Measurements from ENCODE around the gene ACTBL2.
"Not testable (repeated sequence)": the region's sequence is repeated elsewhere in the genome, so short reads cannot be mapped to it uniquely, and the experiment has no call there.

Gene ACTBL2

DNA sequence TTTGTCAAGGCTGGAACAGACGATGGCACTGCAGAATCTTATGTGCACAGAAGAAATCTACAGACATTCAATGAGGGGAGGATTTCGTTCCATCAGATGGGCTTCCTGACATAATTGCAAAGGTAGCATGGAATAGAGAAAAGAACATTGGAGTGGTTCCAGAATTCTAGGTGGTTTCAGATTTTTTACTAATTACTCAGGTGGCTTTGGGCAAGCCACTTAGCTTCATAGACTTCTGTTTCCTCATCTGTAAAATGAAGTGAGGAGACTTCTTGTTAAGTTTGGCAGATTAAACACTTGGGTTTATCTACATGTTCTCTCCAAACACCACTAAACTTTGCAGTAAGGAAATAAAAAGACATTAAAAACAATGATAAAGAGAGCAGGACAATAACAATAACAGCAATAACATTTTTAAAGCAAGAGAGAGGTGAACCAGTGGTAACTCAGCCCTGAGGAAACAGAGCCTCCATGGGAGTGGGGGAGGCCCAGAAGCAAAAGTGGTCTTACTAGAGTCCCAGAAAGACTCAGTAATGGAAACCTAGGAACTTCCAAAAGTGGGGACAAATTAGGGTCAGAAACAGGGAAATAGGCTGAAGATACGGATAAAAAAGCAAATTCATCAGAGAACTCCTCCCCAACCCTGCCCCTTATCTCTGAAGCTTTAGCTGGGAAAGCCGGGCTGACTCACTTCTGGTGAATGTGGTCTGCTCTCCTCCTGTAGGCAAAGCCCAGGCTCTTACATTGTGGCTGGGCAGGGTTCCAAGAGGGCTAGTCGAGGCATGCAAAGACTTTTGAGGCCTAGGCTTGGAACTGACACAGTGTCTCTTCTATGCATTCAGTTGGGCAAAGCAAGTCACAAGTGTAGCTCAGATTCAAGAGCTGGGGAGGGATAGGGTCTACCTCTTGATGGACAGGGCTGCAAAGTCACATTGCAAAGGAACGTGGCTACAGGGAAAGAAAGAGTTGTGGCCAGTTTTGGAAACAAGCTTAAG is 11.8 kb upstream of the ACTBL2 start:
- DNase-seq, result peak; percentile 22

DNA sequence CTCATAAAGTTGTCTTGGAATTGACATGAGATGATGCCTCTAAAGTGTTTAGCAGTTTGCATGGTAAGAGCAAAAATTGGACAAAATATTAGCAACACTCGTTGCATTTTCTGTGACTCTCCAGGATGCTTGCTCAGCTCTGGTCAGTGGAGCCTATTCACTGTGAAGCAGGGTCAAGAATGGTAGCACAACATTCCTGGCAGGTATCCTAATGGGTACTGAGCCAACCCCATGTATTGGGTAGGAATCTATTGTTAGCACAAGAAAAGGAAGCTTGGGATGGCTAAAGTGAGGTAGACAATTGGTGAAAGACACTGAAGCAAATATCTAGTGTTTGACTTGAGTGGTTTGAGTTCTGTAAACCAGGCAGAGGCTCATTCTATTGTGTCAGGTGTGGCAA is 10.4 kb upstream of the ACTBL2 start:
- no peak for DNase-seq

DNA sequence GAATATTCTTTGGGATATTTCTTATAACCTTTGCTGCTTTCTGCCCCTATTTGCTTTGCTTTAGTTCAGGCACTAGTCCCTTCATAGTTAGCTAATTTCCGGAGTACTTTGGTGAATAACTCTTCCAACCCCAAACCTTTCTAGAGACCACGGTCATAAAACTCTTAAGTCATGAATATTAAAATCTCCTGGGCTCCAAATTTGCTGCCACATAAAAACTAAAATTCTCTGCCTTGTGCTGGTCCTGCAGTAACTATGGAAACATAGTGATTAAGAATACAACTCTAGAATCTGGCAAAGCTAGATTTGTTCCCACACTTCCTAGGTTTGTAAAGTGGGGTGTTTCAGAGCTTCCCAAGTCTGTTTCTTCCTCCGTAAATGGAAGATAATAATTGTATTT is 10.0 kb upstream of the ACTBL2 start:
- no peak for DNase-seq

DNA sequence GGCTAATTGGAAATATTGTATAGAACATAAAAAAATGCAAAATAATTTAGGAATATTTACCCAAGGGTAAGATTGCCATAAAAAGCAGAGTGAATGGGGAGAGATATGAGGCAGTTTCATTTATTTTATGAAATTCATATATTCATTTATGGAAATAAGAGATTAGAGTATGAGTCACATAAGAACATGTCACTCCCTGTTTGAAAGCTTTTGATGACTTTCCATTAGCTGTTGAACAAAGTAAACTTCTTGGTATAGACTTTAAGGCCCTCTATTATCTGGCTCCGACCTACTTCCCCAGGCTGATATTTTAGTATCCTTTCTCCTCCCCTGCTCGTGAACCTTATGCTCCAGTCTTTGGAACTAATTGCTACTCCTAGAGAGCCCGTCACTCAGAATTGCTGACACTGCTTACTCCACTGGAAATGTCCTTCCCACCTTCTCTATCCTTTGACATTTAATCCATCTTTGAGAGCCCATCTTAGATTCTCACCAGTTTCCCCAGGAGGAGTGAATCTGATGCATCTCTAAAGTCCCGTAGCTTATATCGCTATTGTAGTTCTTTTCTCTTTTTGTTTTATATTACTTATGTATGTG is 8.9 kb upstream of the ACTBL2 start:
- DNase-seq, result no peak

DNA sequence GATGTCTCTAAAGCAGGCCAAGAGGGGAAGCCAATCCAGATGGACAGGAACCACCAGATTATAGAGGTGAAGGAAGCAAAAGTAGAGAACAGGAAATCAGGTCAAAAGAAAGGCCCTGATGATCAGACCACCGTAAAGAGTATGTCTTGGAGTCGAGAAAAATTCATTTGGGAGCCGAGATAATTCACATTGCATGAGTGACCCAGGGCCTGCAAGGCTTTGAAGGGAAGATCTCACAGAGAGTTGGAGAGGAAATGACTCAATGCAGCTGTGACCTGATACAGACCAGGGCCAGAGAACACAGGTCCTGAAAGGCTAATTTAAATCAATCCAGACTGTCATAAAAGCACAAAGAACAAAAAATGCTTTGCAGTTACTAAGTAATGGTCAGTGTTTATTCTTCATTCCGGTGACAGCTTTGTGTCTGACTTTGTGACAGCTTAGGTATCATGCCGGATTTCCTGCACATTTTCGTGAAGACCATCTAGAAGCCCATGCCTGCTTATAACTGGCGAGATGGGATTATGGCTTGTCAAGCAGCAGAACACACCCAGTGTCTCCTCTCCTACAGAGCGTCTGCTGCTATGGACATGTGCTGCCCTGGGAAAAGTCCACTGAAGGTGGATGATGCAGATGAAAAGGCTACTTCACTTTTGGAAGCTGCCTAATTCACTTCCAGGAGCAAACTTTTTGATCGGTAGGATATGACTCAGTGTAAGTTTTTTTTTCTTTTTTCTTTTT is 5.8 kb upstream of the ACTBL2 start:
- no peak for DNase-seq

DNA sequence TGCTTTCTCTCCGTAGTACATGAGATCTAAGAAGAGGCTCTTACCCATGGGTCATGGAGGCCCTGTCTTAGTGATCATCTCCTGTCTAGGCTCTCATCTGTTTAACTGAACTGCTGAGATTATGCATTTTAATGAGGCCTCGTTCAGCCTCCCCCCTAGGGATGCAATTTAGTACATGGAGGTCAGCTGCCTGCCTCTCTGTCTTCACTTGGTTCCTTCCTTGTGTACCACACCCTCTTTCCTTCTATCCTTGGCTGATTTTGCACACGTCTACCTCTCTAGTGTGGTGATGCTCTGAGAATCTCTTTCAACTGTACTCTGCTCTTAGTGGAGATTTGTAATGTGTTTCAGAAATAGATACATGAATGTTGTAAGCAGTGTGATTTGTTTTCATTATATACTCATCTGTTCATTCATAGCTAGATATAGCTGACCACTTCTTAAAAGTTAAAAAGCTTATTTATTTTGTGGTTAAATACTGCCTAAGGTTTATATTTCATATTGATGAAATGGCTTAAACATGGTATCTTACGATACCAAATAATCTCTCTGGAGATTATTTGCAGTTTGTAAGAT is 3.5 kb upstream of the ACTBL2 start:
- DNase-seq, result no peak

DNA sequence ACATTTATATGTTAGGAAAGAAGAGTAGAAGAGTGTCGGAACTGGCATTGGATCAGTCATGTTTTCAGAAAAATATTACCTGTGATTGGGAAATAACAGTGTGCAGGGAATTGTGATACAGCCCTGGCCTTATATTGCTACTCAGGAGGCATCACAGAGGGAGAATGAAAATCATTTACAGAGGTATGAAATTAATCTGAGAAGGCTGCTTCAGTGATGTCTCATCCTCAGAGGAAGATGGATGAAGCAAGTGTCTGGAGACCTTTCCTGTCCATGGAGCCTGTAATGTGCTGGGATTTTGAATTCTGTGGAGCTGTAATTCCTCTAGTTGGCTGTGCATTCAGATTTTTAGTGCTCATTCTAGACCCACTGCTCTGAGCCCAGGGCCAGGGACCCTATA is 3.8 kb downstream of the ACTBL2 start:
- DNase-seq, result no peak

DNA sequence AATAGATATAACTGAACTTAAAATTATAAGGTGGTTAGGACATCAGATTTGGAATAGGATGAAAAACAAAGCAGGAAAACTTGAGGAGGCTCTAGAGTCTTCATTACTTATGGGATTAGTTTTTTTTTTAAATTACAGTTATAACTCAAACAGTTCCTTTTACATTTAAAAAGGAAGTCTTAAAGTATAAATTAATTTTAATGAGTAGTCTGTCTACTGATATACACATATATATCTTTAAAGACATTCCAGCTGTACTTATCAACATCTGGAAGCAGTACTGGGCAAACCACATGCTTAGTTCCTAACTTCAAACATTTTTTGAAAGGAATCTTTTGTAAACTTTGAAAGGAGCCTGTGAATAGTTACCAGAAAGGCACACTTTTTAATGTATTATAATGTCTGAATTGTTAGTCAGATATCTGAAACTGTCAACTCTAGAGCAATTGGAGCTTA is 6.0 kb downstream of the ACTBL2 start:
- DNase-seq, result no peak

DNA sequence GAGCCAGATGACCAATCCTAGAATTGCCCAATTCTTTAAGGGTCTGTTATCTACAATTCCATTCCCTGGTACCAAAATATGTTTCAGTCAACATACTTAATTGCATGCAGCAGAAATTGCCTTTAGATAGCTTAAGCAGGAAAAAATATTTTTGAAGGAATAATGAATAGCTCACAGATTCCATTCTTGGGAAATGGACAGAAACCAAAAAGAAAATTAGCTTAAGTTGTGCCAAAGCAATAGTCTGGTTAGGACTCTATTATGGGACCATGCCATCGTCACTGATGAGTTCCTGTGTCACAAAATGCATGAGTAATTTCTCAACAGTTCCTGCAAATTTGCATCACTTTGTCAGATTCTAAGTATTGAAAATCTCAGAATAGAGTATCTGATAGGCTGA is 12.3 kb downstream of the ACTBL2 start:
- DNase-seq, result no peak

DNA sequence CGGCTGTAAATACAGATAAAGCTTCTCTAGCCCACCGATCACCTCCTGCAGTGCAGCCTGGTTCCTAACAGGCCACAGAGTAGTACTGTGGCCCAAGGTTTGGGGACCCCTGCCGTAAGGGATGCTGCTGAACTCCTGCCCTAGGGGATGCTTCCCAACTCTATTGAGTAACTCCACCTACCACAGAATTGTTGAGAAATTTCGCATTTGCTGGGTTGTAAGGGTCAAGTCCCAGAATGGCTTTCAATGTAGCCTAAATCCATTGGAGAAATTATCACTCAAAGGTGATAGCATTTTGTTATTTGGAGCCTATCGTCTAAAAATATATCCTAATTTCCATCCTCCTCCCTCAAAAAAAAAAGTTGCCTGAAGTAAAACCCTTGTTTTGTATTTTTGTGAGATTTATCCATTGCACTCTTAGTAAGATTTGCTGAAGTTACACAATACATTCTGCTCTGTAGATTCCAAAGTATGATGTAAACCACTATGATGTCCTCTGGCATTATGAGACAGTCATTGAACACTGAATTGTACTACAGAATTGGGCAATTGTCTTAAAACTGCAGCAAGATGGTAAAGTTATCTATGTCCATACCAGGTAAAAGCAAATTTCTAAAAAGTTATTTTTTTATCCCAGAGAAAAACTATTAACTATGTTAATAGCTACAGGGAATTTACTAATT is 14.0 kb downstream of the ACTBL2 start:
- no peak for DNase-seq

DNA sequence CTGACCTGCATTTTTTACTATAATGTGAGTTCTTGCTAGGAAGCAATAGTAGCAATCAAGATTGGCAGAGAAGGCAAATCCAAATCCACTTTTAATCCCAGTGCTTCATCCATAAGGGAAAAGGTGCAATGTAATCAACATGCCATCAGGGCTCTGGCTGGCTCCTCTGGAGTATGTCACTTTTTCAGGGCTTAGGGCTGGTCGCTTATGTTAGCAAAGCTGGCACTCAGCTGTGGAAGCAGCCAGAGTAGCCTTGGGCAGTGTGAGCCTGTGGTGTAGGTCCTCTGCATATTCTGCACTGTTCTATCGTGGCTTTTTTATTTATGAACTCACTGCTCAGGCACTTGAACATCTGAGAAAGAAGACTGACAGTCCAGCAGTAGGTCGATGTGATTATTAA is 16.1 kb downstream of the ACTBL2 start:
- no peak for DNase-seq

DNA sequence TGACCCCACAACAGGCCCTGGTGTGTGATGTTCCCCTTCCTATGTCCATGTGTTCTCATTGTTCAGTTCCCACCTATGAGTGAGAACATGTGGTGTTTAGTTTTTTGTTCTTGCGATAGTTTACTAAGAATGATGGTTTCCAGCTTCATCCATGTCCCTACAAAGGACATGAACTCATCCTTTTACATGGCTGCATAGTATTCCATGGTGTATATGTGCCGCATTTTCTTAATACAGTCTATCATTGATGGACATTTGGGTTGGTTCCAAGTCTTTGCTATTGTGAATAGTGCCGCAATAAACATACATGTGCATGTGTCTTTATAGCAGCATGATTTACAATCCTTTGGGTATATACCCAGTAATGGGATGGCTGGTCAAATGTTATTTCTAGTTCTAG is 22.6 kb downstream of the ACTBL2 start:
- not testable (repeated sequence) for DNase-seq

DNA sequence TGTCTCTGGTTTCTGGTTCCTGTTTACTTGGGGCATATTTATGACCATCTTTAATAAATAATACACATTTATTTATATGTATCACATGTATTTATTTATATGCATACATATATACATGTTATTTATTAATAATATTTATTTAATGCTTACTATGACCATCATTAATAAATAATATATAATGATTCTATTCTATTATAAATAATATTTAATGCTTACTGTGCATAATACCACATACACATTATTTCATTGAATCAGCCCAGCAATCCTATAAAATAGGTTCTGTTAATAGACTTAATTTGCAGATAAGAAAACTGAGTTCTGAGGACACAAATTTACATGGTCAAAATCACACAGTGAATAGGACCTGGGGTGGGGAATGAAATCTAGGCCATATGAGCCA is 24.2 kb downstream of the ACTBL2 start:
- no peak for DNase-seq

DNA sequence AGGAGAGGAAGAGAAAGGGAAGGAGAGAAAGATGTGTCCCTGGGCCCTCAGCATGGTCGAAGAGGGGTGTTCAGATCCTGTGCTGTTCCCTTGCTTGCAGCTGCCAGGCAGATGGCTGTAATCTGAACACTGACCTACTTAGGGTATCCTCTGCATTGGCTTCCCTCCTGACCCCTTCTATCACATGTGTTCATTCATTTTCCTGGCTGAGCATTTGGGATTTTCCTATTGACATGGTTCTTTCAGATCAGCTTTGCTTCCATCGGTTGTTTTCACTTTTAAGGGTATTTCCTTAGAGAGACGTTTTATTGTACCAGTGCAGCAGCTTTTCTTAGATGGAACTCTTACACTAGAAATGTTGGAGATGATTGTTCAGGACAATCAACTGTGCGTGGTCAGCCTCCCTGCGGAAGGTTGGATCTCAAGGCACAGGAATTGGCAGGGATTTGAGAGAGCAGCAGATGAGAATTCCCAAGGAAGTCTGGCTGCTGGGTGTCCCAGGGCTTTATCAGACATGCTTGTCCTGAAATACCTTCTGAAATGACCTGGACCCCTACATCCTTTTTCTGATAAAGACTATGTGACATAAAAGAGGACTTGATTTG is 26.0 kb downstream of the ACTBL2 start:
- DNase-seq, result no peak

DNA sequence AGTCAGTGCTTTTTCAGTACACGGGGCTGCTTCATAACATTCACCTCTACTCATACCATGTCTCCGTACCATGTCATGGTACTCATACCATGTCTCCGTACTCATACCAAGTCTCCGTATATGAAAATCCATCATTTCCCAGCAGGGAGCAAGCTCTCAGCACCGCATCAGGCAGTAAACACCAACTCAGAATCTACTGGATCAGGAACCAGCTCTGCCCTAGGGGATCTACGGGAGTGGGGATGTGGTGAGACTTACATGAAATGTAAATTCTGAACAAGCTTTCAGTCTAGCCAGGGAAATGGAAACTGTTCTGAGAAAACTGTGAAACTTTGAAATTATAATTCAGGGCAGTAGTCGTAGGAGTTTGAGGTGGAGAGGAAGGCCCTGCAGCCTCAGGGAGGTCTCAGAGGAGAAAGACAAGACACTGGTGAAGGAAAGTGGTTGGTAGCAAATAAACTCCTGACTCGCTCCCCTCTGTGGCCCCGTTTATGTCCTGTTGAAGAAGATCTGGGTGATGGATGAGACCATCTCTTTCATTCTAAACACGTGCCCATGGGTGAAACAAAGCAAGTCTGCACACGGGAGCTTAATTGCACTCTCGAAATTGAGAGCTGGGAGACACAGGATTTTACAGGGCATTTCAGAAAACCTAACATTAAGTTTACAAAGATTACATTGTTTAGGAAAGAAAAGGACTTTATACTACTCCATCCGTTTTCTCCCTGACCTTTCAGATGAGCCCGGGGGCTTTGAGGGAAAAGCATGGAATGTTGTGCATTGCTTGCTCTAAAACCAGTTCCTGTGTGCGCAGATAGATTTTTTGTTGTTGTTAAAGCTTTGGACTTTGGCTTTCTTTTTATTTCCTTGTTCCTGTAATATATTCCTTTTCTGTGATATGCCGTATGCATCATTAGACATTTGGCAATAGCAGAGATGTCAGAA is 26.8 kb downstream of the ACTBL2 start:
- no peak for DNase-seq

DNA sequence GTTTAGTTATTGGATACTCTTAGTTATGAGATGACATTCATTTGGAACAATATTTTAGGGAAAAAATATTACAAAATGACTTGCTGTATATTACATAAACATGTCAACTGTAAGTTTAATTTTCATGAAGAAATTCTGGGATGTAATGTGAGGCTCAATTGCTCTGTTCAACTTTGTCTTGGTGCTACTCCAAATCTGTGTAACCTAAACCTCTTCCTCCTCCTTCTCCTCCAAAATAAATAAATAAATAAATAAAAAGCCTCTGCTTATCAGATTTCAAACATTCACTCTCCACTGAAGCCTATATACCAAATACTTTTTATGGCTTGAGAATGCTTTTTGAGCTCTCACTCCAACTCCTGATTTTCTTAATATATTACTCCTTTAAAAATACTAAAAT is 27.7 kb downstream of the ACTBL2 start:
- DNase-seq, result no peak

DNA sequence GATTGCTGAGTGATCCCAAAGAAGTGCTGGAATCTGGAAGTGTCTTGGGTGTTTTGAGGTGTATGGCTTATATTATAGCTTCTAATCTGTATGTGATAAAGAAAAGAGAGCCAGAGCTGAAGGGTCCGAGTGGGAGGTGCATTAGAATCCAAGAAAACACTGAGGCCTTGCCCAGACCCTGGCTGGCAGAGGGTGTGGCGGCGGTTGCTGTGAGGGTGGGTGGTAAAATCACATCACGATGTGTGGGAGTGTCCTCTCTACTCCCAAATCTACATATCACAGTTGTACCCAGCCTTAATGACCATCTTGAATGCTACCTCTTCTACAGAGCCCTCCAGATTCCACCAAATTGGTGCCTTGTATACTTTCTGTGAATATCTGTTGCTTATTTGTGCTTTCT is 28.9 kb downstream of the ACTBL2 start:
- no peak for DNase-seq

DNA sequence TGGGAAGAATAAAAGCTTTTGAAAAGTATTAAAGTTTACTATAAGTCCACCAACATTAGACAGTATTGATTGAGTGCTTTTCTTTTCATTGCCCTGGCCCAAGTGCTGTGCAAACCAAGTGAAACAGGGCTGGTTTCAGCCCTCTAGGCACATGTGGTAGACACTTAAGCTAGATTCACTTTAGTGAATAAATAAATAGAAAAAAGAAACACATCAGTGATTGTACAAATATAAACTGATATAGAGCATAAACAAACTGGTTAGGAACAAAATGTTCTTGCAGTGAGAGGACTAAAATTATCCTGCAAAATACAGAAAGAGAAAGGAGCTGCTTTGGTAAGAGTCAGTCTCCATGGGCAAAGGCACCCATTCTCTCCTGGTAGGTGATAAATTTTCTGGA is 29.7 kb downstream of the ACTBL2 start:
- no peak for DNase-seq

DNA sequence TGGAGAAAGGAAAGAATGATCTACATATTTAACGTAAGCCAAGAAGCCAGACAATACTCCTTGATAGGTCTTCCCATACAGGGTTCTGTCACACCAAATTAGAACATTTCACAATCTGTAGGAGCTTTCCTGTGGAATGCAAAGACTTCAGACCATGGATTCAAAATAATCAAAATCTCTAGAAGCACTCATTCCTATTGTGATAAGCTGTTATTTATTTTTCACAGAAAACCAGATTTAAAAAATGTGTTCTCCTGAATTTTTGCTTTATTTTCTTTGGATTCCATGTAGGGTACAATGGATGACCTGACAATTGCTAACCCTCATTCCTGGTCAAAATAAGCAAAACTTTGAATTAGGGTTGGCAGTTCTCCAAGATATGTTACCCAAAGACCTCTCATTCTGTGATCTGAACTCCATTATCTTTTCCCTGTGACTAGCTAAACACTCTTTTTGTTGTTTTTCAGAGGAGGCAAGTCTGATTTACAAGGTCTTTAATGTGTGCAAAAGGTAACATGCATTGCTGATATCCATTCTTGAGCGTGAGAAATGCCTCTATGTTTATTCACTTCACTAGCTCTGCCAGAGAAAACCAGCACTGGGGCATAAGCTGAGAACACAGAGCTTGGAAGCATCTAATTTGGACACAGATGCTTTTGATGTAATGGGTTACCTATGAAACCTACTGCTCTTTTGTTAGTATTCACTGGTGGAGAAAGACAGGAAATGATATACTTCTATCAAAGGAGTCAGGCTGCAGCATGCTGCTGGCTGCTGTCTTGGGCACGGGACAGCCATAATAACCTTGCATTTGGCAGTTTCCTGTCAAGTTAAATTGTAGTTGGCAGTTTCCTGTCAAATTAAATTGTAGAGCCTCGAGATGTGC is 31.4 kb downstream of the ACTBL2 start:
- no peak for DNase-seq

DNA sequence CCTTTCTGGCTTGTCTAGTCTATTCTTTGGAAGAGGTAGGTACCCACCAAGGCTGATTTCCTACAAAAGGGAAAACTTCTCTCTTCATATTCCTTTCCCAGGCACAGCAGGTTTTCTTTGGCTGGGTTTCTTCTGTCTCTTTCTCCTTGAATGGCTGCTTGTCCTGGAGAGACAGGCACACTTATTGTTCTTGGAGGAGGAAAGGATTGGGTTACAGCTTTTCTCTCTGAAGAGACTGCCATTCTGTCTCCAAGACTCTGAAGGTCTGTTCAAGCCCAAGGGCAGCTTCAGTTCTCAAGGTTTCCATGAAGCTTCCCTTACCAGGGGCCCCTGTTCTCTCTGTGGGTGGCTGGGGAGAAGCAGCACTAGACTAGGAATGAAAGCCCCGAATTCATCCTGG is 33.9 kb downstream of the ACTBL2 start:
- no peak for DNase-seq
